A549 treated with GW870086 at 1 μM for 4 hours (cell line): ENCODE measurements around the gene EFCC1. TPM values are rescaled to one million over a fixed set of nuclear protein-coding genes. Genes with fewer than 3 reads are reported as not detected.

Experiments used
- total RNA-seq: library from RNA; stranded (reverse); fragments of 200-300 nt; extraction: Qiagen RNA extraction; gene quantifications from 5 replicates; pipeline ENCODE4 v1.2.3, GENCODE V29; 2022; ENCODE audit warnings: low read depth

EFCC1 gene, protein sequence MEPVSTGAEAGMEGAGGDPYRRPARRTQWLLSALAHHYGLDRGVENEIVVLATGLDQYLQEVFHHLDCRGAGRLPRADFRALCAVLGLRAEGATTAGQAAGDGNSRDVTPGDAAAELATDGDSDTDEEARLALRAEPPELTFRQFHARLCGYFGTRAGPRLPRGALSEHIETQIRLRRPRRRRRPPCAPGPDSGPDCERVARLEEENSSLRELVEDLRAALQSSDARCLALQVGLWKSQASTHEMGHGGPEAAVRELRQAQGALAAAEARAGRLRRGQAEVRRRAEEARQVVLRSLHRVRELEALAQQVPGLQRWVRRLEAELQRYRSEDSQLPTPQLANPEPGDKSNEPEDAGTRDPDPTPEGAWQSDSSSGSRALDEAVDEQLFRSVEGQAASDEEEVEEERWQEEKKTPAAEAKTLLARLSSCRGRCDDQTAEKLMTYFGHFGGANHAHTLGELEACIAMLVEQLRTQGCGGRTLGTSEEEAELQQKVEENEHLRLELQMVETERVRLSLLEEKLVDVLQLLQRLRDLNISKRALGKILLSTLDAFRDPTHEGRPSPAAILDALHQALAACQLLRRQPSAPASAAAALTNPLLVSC
- 0.06 TPM in 1 of 5 replicates, not detected in the others for total RNA-seq

DNA sequence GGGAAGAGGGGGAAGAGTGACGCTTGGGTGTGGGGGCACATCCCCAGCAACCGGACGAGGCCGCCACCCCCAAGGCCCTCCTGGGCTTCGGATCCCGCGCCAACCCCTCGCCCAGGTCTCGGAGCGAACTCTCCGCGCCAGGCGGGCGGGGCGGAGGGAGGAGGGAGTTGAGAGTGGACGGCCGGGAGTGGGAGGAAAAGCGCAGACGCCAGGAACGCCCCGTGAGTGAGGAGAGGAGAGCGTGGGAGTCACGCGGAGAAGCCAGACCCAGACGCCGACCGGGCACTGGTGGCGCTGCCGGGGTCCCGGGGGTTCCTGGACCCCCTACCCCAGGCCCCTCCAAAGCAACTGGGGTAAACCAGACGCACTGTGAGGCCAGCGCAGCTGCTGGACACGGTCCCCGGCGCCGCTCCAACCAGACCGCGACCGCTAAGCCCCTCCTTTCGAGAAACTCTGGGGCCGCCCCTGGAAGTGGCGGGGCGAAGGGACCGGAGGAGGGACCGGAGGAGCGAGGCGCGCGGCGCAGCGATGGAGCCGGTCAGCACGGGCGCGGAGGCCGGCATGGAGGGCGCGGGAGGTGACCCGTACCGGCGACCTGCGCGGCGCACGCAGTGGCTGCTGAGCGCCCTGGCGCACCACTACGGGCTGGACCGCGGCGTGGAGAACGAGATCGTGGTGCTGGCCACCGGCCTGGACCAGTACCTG lies at the start of gene EFCC1:
Gene EFCC1, plus strand, starts transcription at position 204 of the 705 bp plus-strand sequence. Its CDS starts 325 bp downstream, at position 529.

DNA sequence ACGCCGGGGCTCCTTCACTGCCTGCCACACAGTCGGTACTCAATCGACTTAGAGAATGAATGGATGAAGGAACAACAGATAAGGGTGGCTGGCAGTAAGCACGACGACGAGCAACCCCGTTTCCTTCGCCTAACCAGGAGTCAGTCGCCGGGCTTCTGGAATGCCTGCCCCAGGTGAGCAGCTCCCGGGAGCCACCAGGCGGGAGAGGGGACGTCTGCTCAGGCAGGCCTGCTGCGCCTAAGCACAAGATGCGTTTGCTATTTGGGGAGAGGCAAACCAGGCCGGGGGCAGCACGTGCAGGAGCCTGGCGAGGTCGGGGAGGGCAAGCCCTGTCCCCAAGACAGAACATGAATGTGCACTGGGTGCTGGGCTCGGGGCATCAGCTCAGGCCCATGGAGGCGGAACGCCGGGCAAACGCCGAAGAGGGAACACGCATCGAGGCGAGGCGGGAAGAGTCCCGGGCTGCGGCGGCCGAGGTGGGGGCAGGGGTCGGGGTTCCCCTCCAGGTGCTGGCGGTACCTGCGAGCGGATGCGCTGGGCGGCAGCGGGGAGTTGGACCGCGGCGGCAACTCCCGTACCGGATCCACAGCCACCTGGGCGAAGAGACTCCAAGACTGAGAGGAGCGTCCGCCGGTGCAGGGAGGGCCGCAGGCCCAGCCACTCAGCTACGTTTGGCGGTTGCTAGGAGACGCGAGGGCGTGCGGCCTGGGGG lies 7.5 kb upstream of the EFCC1 start, which contains the start of gene CFAP92:
Gene CFAP92, minus strand, starts transcription at position 616 of the 712 bp plus-strand sequence. CDS start 772 bp downstream, outside the sequence.

DNA sequence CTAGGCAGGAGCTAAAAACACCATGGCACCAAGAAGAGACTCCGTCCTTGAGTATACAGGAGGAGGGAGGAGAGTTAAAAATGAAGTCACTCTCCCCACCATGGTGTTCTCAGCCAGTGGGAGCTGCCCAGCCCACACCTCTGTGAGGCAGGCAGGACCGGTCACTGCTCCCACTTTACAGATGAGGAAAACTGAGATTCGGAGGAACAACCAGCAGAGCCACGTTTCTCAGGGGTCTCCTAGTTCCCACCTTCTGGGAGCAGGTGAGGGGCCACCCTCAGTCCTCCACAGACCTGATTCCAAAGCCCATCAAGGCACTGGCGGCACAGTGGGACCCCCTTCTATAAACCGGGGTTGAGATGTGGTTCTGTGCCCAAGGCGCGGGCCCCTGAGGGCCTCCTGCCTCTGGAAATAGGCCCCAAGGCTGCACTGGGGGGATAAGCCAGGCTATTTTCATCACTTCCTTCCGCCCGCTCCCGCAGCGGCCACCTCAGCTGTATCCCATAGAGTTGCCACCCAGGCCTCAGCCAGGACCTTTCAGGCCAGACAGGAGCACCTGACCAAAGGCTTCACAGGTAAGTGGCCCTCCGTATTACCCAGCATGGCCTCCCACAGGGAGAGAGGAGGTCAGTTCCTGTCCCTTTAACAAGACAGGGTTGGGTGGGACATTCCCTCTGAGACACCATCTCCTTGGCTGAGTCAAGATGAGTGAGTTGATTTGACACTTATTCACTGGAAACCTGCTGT lies 59.3 kb downstream of the EFCC1 start, which contains the start of gene GP9:
Gene GP9, plus strand, starts transcription at position 504 of the 747 bp plus-strand sequence. CDS start 961 bp downstream, outside the sequence.

Other genes with a start within 250 kb of the EFCC1 start
- gene ACAD9, start 121.7 kb upstream of the EFCC1 start, total RNA-seq = 23.0 to 25.9 TPM (median 23.7 TPM) in 5 replicates
- not detected in 5 replicates for gene CFAP92, start 7.2 kb upstream of the EFCC1 start, total RNA-seq
- gene GP9, start 59.5 kb downstream of the EFCC1 start, total RNA-seq = not detected in 5 replicates
- 3.8 to 6.0 TPM (median 5.5 TPM) in 5 replicates for gene RAB43, start 120.5 kb downstream of the EFCC1 start, total RNA-seq
- gene ISY1, start 159.8 kb downstream of the EFCC1 start, total RNA-seq = 19.0 to 21.9 TPM (median 19.9 TPM) in 5 replicates
- gene CNBP, start 182.6 kb downstream of the EFCC1 start, total RNA-seq = 351 to 381 TPM (median 366 TPM) in 5 replicates
- 79.5 to 87.5 TPM (median 80.6 TPM) in 5 replicates for gene COPG1, start 248.3 kb downstream of the EFCC1 start, total RNA-seq